ENCODE measurements around the gene ADGRF4.

Gene ADGRF4

GRCh38 chr6:47729019-47729418, 30.6 kb downstream of the ADGRF4 start:
- CTCF ChIA-PET: interaction anchor here (1.6 kb wide), 1 partner anchor 97 kb away, joined by 6 read pairs; no protein-coding TSS in a partner anchor
- DNase-seq (ENCODE audit: extremely low spot score): no peak
- TF ChIP-seq LEF1 (IDR thresholded peaks at IDR 0.05; ENCODE audit: borderline replicate concordance): no peak
- TF ChIP-seq FOXK2 (IDR thresholded peaks at IDR 0.05): no peak
- TF ChIP-seq FOXM1 (IDR thresholded peaks at IDR 0.05; ENCODE audit: borderline replicate concordance): no peak
- no peak for TF ChIP-seq L3MBTL2 (conservative IDR thresholded peaks at IDR 0.05)
- no peak for TF ChIP-seq NFRKB (IDR thresholded peaks at IDR 0.05)
- no peak for TF ChIP-seq ELF4 (IDR thresholded peaks at IDR 0.05)
- TF ChIP-seq HDGF (IDR thresholded peaks at IDR 0.05; ENCODE audit: borderline replicate concordance): no peak
- TF ChIP-seq ARNT (IDR thresholded peaks at IDR 0.05): no peak
- no peak for TF ChIP-seq ZNF384 (IDR thresholded peaks at IDR 0.05)
- no peak for TF ChIP-seq CTBP1 (IDR thresholded peaks at IDR 0.05; ENCODE audit: borderline replicate concordance)
- TF ChIP-seq, protein P1, sequence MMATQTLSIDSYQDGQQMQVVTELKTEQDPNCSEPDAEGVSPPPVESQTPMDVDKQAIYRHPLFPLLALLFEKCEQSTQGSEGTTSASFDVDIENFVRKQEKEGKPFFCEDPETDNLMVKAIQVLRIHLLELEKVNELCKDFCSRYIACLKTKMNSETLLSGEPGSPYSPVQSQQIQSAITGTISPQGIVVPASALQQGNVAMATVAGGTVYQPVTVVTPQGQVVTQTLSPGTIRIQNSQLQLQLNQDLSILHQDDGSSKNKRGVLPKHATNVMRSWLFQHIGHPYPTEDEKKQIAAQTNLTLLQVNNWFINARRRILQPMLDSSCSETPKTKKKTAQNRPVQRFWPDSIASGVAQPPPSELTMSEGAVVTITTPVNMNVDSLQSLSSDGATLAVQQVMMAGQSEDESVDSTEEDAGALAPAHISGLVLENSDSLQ (IDR thresholded peaks at IDR 0.05): no peak
- no peak for TF ChIP-seq BHLHE40 (IDR thresholded peaks at IDR 0.05; ENCODE audit: borderline replicate concordance)
- POLR2A ChIA-PET: no interaction called here

GRCh38 chr6:47729457-47729856, 31.1 kb downstream of the ADGRF4 start:
- CTCF ChIA-PET: interaction anchor here (1.6 kb wide), 1 partner anchor 98 kb away, joined by 6 read pairs; no protein-coding TSS in a partner anchor

DNA sequence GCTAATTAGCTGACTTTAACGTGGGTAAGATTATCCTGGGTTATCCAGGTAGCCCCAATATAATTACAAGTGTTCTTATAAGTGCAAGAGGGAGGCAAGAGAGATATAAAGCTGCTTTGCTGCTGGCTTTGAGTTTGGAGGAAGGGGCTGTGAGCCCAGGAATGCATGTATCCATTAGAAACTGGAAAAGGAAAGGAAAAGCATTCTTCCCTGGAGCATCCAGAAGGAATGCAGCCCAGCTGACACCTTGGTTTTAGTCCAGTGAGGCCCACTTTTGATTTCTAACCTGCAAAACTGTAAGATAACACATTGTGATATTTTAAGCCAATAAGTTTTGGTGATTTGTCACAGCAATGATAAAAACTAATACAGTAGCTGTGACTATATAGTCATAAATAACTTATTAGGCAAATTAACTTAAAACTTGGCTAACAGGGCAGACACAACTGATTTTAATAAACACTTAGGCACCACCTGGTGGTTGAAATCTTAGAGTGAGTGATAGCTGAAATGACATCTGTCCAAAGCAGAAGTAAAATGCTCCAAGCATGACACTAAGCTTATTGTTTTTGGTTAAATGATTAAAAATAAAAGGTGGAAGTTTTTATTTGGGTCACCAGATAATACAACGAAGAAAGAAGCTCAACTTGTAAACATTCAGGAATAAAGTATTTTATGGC, 35.6 kb downstream of the ADGRF4 start:
- TF ChIP-seq ARNT (IDR thresholded peaks at IDR 0.05): no peak
- no peak for TF ChIP-seq L3MBTL2 (conservative IDR thresholded peaks at IDR 0.05)
- no peak for TF ChIP-seq TARDBP (IDR thresholded peaks at IDR 0.05)
- TF ChIP-seq BHLHE40 (IDR thresholded peaks at IDR 0.05; ENCODE audit: borderline replicate concordance): no peak
- TF ChIP-seq SP1 (IDR thresholded peaks at IDR 0.05): no peak
- TF ChIP-seq ZNF384 (IDR thresholded peaks at IDR 0.05): no peak
- no peak for DNase-seq (ENCODE audit: extremely low spot score)
- CTCF ChIA-PET: interaction anchor here (0.5 to 2.7 kb wide), 10 partner anchors 11 to 321 kb away, joined by 3 to 24 read pairs (median 4); no protein-coding TSS in a partner anchor
- POLR2A ChIA-PET: no interaction called here

More at GRCh38 chr6:47729457-47729856, 31.1 kb downstream of the ADGRF4 start:
- TF ChIP-seq FOXK2 (IDR thresholded peaks at IDR 0.05) (no peak), ARNT (IDR thresholded peaks at IDR 0.05) (no peak), FOXA1 (IDR thresholded peaks at IDR 0.05) (no peak), TARDBP (IDR thresholded peaks at IDR 0.05) (no peak), SP1 (IDR thresholded peaks at IDR 0.05) (no peak)
- POLR2A ChIA-PET: no interaction called here
- DNase-seq (ENCODE audit: extremely low spot score): no peak

DNA sequence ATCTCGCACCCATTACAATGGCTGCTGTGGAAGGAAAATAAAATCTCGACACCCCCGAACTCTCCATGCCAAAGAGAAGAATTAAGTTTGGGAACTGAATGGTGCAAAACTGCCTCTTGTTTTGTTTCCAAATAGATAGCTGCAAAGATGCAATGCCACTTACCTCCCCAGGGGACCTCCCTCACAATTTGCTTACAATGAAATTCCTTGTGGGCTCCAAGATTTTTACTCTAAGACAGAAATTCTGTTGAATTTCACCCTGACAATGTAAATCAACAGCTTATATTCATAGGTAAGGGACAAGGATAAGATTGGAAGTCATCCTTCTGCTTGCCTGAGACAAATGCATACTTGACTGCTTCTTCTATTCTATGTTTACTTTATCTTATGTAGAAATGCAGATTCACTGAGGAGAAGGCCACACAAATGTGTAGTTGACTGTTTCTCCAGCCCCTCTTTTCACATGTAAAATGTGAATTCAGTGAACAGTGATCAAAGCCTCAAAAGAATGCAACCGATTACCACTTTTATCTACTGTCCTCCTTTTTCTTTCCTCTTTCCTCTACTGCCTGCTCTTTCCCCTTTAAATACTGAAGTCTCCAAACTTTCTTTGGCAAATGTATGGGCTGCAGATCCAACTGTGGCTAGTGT, 36.6 kb downstream of the ADGRF4 start:
- CTCF ChIA-PET: interaction anchor here (0.5 to 2.7 kb wide), 9 partner anchors 12 to 322 kb away, joined by 3 to 24 read pairs (median 5); no protein-coding TSS in a partner anchor
- DNase-seq (ENCODE audit: extremely low spot score): no peak
- POLR2A ChIA-PET: no interaction called here
- TF ChIP-seq HDGF (IDR thresholded peaks at IDR 0.05; ENCODE audit: borderline replicate concordance): no peak

DNA sequence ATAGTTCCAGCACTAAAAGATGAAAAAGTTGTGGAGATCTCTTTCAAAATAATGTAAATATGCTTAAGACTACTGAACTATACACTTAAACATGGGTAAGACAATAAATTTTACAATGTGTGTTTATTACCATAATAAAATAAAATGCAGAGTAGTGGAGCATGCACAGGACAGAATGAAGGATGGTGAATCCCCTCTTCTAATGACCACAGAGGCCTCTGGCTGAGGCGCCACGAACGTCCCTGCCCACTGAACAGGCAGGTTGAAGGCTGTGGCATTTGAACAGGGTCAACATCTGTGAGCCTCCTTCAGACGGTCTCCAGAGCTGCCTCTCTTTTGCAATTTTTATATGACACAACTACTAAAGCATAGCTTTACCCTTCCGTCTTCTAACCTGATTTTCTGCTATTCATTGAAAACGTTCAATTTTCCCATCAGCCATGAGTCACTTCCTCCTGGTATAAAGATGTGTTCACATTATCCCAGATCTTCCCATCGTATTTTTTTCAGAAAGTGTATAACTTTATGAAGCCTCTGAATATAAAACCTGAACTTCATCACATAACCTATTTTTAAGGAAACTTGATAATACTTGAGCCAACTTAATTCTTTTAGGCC, 37.8 kb downstream of the ADGRF4 start:
- POLR2A ChIA-PET: no interaction called here
- CTCF ChIA-PET: no interaction called here
- TF ChIP-seq FOXA1 (IDR thresholded peaks at IDR 0.05) (no peak), CTBP1 (IDR thresholded peaks at IDR 0.05; ENCODE audit: borderline replicate concordance) (no peak)
- DNase-seq (ENCODE audit: extremely low spot score): no peak

DNA sequence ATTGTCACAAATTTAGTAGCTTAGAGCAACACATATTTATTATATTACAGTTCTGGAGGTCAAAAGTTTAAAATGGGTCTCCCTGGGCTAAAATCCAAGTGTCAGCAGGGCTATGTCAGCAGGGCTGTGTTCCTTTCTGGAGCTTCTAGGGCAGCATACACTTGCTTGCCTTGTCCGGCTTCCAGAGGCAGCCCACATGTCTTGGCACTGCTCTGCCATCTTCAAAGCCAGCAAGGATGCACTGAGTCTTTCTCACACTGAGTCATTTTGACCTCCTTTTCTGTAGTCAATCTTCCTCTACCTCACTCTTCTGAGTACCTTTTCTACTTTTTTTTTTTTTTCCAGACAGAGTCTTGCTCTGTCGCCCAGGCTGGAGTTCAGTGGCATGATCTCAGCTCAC, 39.0 kb downstream of the ADGRF4 start:
- TF ChIP-seq FOXA1 (IDR thresholded peaks at IDR 0.05): no peak
- TF ChIP-seq HDGF (IDR thresholded peaks at IDR 0.05; ENCODE audit: borderline replicate concordance): no peak
- no peak for TF ChIP-seq NFRKB (IDR thresholded peaks at IDR 0.05)
- DNase-seq (ENCODE audit: extremely low spot score): no peak
- POLR2A ChIA-PET: no interaction called here
- CTCF ChIA-PET: interaction anchor here (0.7 kb wide), 1 partner anchor 106 kb away, joined by 4 read pairs; no protein-coding TSS in a partner anchor

- POLR2A ChIA-PET: no interaction called here
- CTCF ChIA-PET: no interaction called here
- no peak for TF ChIP-seq FOXA1 (IDR thresholded peaks at IDR 0.05)
- TF ChIP-seq LEF1 (IDR thresholded peaks at IDR 0.05; ENCODE audit: borderline replicate concordance): no peak
- TF ChIP-seq, protein P1 (IDR thresholded peaks at IDR 0.05): no peak
- TF ChIP-seq TARDBP (IDR thresholded peaks at IDR 0.05): no peak
- TF ChIP-seq SP1 (IDR thresholded peaks at IDR 0.05): no peak
- TF ChIP-seq BHLHE40 (IDR thresholded peaks at IDR 0.05; ENCODE audit: borderline replicate concordance): no peak
- TF ChIP-seq NFRKB (IDR thresholded peaks at IDR 0.05): no peak
- TF ChIP-seq ZNF384 (IDR thresholded peaks at IDR 0.05): no peak
- no peak for TF ChIP-seq ARNT (IDR thresholded peaks at IDR 0.05)
- no peak for TF ChIP-seq CTBP1 (IDR thresholded peaks at IDR 0.05; ENCODE audit: borderline replicate concordance)
- no peak for TF ChIP-seq L3MBTL2 (conservative IDR thresholded peaks at IDR 0.05)
- no peak for TF ChIP-seq FOXK2 (IDR thresholded peaks at IDR 0.05)
- no peak for TF ChIP-seq HDGF (IDR thresholded peaks at IDR 0.05; ENCODE audit: borderline replicate concordance)
- TF ChIP-seq ELF4 (IDR thresholded peaks at IDR 0.05): no peak
- no peak for TF ChIP-seq FOXM1 (IDR thresholded peaks at IDR 0.05; ENCODE audit: borderline replicate concordance)
- TF ChIP-seq SUZ12 (IDR thresholded peaks at IDR 0.05): no peak
These were observed 42.3 kb downstream of the ADGRF4 start for GRCh38 chr6:47740714-47741113.

More at GRCh38 chr6:47740714-47741113, 42.3 kb downstream of the ADGRF4 start:
- no peak for DNase-seq (ENCODE audit: extremely low spot score)

Measured in HEK293T (cell line).